Activated T-cell treated with anti-CD3 and anti-CD28 coated beads, Interleukin-2, amount 50 U/mL, for 72 hours (primary cell): ENCODE results near the gene MRPS12. TPM values are rescaled to one million over a fixed set of nuclear protein-coding genes. Genes with fewer than 3 reads are reported as not detected.
"Not testable (repeated sequence)": the region's sequence is repeated elsewhere in the genome, so short reads cannot be mapped to it uniquely, and the experiment has no call there.

Experiments
- ATAC-seq, 2 donors: fragments of 150-1000 bp; cut with Tn5 transposase; replicated peaks in 1 of 2; 2 replicates each; pipeline ENCODE4 v1.10.0; 2021; ENCODE audit warnings: moderate library complexity in 2 of 2, mild to moderate bottlenecking in 1 of 2
- DNase-seq, 2 donors: peaks; one replicate each; pipeline ENCODE4 v3.0.0; 2021 to 2022; ENCODE audit warnings: mixed read lengths in 1 of 2
- H3K27ac Mint-ChIP-seq: one replicate; pipeline ENCODE4 v1.8.0; 2022; ENCODE audit warnings: mild to moderate bottlenecking, moderate library complexity, mixed read lengths
- H3K27me3 Mint-ChIP-seq: one replicate; pipeline ENCODE4 v1.8.0; 2022; ENCODE audit warnings: low read depth, mixed read lengths
- H3K36me3 Mint-ChIP-seq, 2 donors: one replicate each; pipeline ENCODE4 v1.8.0; 2022; ENCODE audit warnings: mixed read lengths in 2 of 2, mild to moderate bottlenecking in 1 of 2; ENCODE audit not compliant: insufficient read depth in 2 of 2
- H3K4me1 Mint-ChIP-seq: one replicate; pipeline ENCODE4 v1.8.0; 2022; ENCODE audit warnings: low read depth, mixed read lengths
- H3K4me3 Mint-ChIP-seq, 2 donors: one replicate each; pipeline ENCODE4 v1.8.0; 2022; ENCODE audit warnings: mild to moderate bottlenecking in 2 of 2, mixed read lengths in 2 of 2, moderate library complexity in 2 of 2
- H3K9me3 Mint-ChIP-seq, 2 donors: one replicate each; pipeline ENCODE4 v1.8.0; 2022; ENCODE audit warnings: mixed read lengths in 2 of 2
- total RNA-seq, 2 donors: library from RNA; stranded (reverse); gene quantifications; one replicate each; pipeline ENCODE4 v1.2.3, GENCODE V29; 2022

The MRPS12 gene
- total RNA-seq, 2 donors from 2014 or later: 54.8 to 57.9 TPM

DNA sequence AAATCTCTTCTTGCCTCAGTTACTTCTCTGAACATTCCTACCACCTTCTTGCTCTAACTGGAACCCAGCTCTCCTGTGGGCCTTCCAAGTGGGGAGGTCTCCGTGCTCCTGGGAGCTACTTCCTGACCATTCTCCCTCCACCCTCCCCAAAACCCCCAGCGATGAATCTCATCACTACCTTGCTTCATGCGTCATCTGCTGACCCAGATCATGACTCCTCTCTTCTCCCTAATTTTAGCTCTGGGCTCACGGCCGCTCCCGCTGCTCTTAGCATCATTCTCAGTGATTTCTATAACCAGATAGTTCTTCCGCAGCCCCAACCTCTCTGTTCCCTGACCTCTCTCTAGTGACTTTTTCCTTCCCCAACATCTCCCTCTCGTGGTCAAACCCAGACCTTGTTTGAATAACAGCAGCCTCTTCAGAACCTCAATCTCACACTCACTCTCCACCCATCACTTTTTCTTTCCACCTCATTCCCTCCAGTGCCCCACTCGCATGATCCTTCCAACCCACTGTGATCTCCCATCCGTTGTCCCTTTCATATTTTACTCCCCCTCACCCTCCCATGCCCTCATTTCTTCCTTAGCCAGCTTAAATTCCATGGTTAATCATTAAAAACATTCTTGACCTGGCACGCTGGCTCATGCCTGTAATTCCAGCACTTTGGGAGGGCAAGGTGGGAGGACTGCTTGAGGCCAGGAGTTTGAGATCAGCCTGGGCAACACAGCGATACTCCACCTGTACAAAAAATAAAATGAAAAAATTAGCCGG is 21.8 kb downstream of the MRPS12 start:
- Mint-ChIP-seq H3K9me3 (no peaks in the 10 kb centered on the region), H3K4me1 (peaks cover 18% of the 10 kb centered on the region)
- peak in 1 of 2 donors; percentile 31 for ATAC-seq

GRCh38 chr19:38953677-38954076 is 22.9 kb downstream of the MRPS12 start:
- no peak for ATAC-seq
- Mint-ChIP-seq H3K9me3 (no peaks in the 10 kb centered on the region), H3K36me3 (no peaks in the 10 kb centered on the region), H3K4me3 (no peak overlapping the region), H3K4me1 (peaks cover 18% of the 10 kb centered on the region), H3K27me3 (peaks cover 21% of the 10 kb centered on the region), H3K27ac (no peak overlapping the region)
- DNase-seq: no peak

More for the DNA sequence above, 21.8 kb downstream of the MRPS12 start:
- Mint-ChIP-seq H3K4me3 (no peak overlapping the region), H3K27ac (no peak overlapping the region), H3K27me3 (peaks cover 24% of the 10 kb centered on the region), H3K36me3 (no peaks in the 10 kb centered on the region)
- peak; percentile 40 to 47 for DNase-seq

GRCh38 chr19:38956264-38956663 is 25.5 kb downstream of the MRPS12 start:
- H3K4me1 Mint-ChIP-seq: peaks cover 8% of the 10 kb centered on the region
- peaks cover 11% of the 10 kb centered on the region for H3K27me3 Mint-ChIP-seq
- no peak overlapping the region for H3K4me3 Mint-ChIP-seq
- DNase-seq (no peak), ATAC-seq (no peak)
- no peaks in the 10 kb centered on the region for H3K36me3 Mint-ChIP-seq
- no peaks in the 10 kb centered on the region for H3K9me3 Mint-ChIP-seq
- H3K27ac Mint-ChIP-seq: no peak overlapping the region

- Mint-ChIP-seq H3K9me3 (no peaks in the 10 kb centered on the region), H3K4me3 (no peak overlapping the region), H3K27me3 (no peaks in the 10 kb centered on the region), H3K27ac (no peak overlapping the region), H3K4me1 (peaks cover 9% of the 10 kb centered on the region), H3K36me3 (no peaks in the 10 kb centered on the region)
- DNase-seq: no peak
- ATAC-seq: no peak
These were observed 27.6 kb downstream of the MRPS12 start for GRCh38 chr19:38958301-38958700.

GRCh38 chr19:38959618-38960017 is 28.9 kb downstream of the MRPS12 start:
- Mint-ChIP-seq H3K9me3 (no peaks in the 10 kb centered on the region), H3K27me3 (no peaks in the 10 kb centered on the region), H3K4me3 (no peak overlapping the region), H3K27ac (no peak overlapping the region), H3K4me1 (peaks cover 9% of the 10 kb centered on the region), H3K36me3 (no peaks in the 10 kb centered on the region)
- ATAC-seq: no peak
- no peak for DNase-seq

GRCh38 chr19:38964738-38965137 is 34.0 kb downstream of the MRPS12 start:
- DNase-seq (no peak), ATAC-seq (no peak)
- no peak overlapping the region for H3K4me3 Mint-ChIP-seq
- no peaks in the 10 kb centered on the region for H3K9me3 Mint-ChIP-seq
- H3K27me3 Mint-ChIP-seq: peaks cover 5% of the 10 kb centered on the region
- H3K36me3 Mint-ChIP-seq: no peaks in the 10 kb centered on the region
- H3K4me1 Mint-ChIP-seq: peaks cover 9% of the 10 kb centered on the region
- no peak overlapping the region for H3K27ac Mint-ChIP-seq

GRCh38 chr19:38966149-38966548 is 35.4 kb downstream of the MRPS12 start:
- H3K4me3 Mint-ChIP-seq, DNase-seq, H3K36me3 Mint-ChIP-seq, H3K4me1 Mint-ChIP-seq, H3K27me3 Mint-ChIP-seq, ATAC-seq, H3K27ac Mint-ChIP-seq, H3K9me3 Mint-ChIP-seq: not testable (repeated sequence)

- Mint-ChIP-seq H3K4me3 (no peak overlapping the region), H3K36me3 (no peaks in the 10 kb centered on the region), H3K27me3 (peaks cover 30% of the 10 kb centered on the region), H3K4me1 (peaks cover 1% of the 10 kb centered on the region), H3K9me3 (no peaks in the 10 kb centered on the region), H3K27ac (no peak overlapping the region)
- DNase-seq (no peak), ATAC-seq (no peak)
These were observed 40.2 kb downstream of the MRPS12 start for GRCh38 chr19:38970664-38971532.

DNA sequence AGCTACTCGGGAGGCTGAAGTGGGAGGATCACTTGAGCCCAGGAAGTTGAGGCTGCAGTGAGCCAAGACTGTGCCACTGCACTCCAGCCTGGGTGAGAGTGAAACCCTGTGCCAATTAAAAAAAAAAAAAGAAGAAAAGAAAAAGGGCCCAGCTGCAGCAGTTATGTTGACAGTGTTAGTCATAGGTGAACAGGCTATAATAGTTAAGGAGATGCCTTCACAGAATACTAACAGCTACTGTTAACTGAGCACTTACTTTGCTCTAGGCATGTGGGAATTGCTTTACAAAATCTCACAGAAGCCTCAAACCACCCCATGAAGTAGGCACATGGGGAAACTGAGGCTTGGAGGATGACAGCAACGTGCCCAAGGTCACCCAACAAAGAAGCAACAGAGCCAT is 40.9 kb downstream of the MRPS12 start:
- ATAC-seq (no peak), DNase-seq (no peak)
- Mint-ChIP-seq H3K27me3 (peaks cover 38% of the 10 kb centered on the region), H3K27ac (no peak overlapping the region), H3K4me3 (no peak overlapping the region), H3K4me1 (peaks cover 9% of the 10 kb centered on the region), H3K36me3 (no peaks in the 10 kb centered on the region), H3K9me3 (no peaks in the 10 kb centered on the region)

- no peak overlapping the region for H3K27ac Mint-ChIP-seq
- ATAC-seq: no peak
- H3K36me3 Mint-ChIP-seq: no peaks in the 10 kb centered on the region
- peaks cover 30% of the 10 kb centered on the region for H3K4me1 Mint-ChIP-seq
- peak overlapping the region; percentile 51 to 70 for H3K4me3 Mint-ChIP-seq
- H3K27me3 Mint-ChIP-seq: peaks cover 41% of the 10 kb centered on the region
- H3K9me3 Mint-ChIP-seq: no peaks in the 10 kb centered on the region
- DNase-seq: no peak
These were observed 44.0 kb downstream of the MRPS12 start for GRCh38 chr19:38974624-38975213.

- H3K9me3 Mint-ChIP-seq: peaks cover under 1% of the 10 kb centered on the region in 2 donors
- H3K4me3 Mint-ChIP-seq: peak within 1 kb of the TSS; percentile 73 to 81
- no peak for ATAC-seq
- peaks cover 30% of the 10 kb centered on the region for H3K4me1 Mint-ChIP-seq
- peaks cover 0 to under 1% of the 10 kb centered on the region in 2 donors for H3K36me3 Mint-ChIP-seq
- no peak within 1 kb of the TSS for H3K27ac Mint-ChIP-seq
- H3K27me3 Mint-ChIP-seq: peaks cover 41% of the 10 kb centered on the region
- DNase-seq: no peak
These were observed 44.6 kb downstream of the MRPS12 start, which contains the start of gene FBXO17 for GRCh38 chr19:38975214-38975860. Gene FBXO17, minus strand, starts transcription at chr19:38975742. Its CDS starts 25,423 bp downstream, at chr19:38950319.

DNA sequence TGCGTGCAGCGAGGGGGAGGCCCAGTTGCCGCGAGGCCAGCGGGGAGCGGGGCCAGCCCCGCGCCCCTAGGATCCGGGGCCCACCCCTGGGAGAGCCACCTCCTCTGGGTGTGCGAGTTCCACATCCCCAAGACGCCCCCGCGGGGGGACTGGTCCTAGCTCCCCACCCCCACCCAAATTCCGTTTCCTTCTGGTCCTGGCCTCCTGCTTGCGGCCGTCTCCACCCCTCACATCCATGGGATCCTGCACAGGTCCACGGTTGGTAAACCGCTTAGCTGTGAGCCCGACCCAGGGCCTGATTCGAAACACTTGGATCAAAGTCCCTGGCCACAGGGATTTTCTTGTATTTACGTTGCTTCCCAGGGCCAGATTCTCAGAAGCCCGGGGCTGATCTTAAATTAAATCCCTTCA is 45.1 kb downstream of the MRPS12 start:
- ATAC-seq: no peak
- Mint-ChIP-seq H3K27ac (no peak overlapping the region), H3K4me3 (peak overlapping the region; percentile 73 to 81), H3K9me3 (peaks cover 4% of the 10 kb centered on the region in 2 donors), H3K4me1 (peaks cover 30% of the 10 kb centered on the region), H3K36me3 (peaks cover 4 to 5% of the 10 kb centered on the region in 2 donors), H3K27me3 (peaks cover 45% of the 10 kb centered on the region)
- DNase-seq: no peak
